GM21786 (cell line): ENCODE measurements around the gene TYK2.
"Not testable (repeated sequence)": the region's sequence is repeated elsewhere in the genome, so short reads cannot be mapped to it uniquely, and the experiment has no call there.

Experiments used
- ATAC-seq: cut with Tn5 transposase; IDR thresholded peaks from one replicate; pipeline ENCODE4 v1.9.1; 2021; ENCODE audit not compliant: unreplicated experiment

Gene TYK2

GRCh38 chr19:10380313-10381102 lies at the start of gene TYK2:
TSS of gene TYK2 (minus strand) at chr19:10380572. CDS start at chr19:10378406, 2,166 bp downstream.
- ATAC-seq, result peak; percentile 92

GRCh38 chr19:10428996-10429381 lies 48.6 kb upstream of the TYK2 start:
- ATAC-seq, result no peak

GRCh38 chr19:10427169-10427568 lies 46.8 kb upstream of the TYK2 start:
- ATAC-seq, result no peak

GRCh38 chr19:10424011-10424637 lies 43.8 kb upstream of the TYK2 start:
- ATAC-seq, result no peak

GRCh38 chr19:10422846-10423245 lies 42.5 kb upstream of the TYK2 start:
- no peak for ATAC-seq

GRCh38 chr19:10422046-10422461 lies 41.7 kb upstream of the TYK2 start:
- ATAC-seq, result no peak

- ATAC-seq, result no peak
These were observed 41.1 kb upstream of the TYK2 start for GRCh38 chr19:10421240-10422045.

GRCh38 chr19:10420444-10421239 lies 40.3 kb upstream of the TYK2 start, which contains the start of gene PDE4A:
TSS of gene PDE4A (plus strand) at chr19:10420538. CDS start at chr19:10420765, 227 bp downstream.
- ATAC-seq, result no peak

- ATAC-seq, result no peak
These were observed 39.5 kb upstream of the TYK2 start for GRCh38 chr19:10419646-10420443.

GRCh38 chr19:10419200-10419645 lies 38.9 kb upstream of the TYK2 start:
- ATAC-seq, result no peak

- ATAC-seq, result no peak
These were observed 38.3 kb upstream of the TYK2 start for GRCh38 chr19:10418485-10419199.

GRCh38 chr19:10418235-10418484 lies 37.8 kb upstream of the TYK2 start:
- ATAC-seq, result no peak

- ATAC-seq, result no peak
These were observed 37.3 kb upstream of the TYK2 start for GRCh38 chr19:10417541-10418234.

GRCh38 chr19:10416380-10417257 lies 36.2 kb upstream of the TYK2 start:
- ATAC-seq, result no peak

GRCh38 chr19:10416083-10416379 lies 35.7 kb upstream of the TYK2 start:
- ATAC-seq, result no peak

- ATAC-seq, result peak; percentile 41
These were observed 32.0 kb upstream of the TYK2 start for GRCh38 chr19:10412257-10412977.

- ATAC-seq, result not testable (repeated sequence)
These were observed 30.9 kb upstream of the TYK2 start for GRCh38 chr19:10411224-10411623.
